Osteocyte (in vitro differentiated cells): Measurements from ENCODE around the gene EFNA5. TPM values are rescaled to one million over a fixed set of nuclear protein-coding genes. Genes with fewer than 3 reads are reported as not detected.
A peak's percentile ranks its signal among the peaks of the same experiment; 100 is the strongest.

ENCODE experiments used
- DNase-seq: peaks from one replicate; pipeline ENCODE4 v3.0.0; 2021; ENCODE audit warnings: mixed read lengths; ENCODE audit not compliant: unreplicated experiment; ENCODE audit errors: extremely low spot score
- H3K27ac Mint-ChIP-seq: one replicate; pipeline ENCODE4 v1.8.0; 2021; ENCODE audit warnings: mild to moderate bottlenecking, mixed read lengths; ENCODE audit not compliant: unreplicated experiment
- H3K27me3 Mint-ChIP-seq: one replicate; pipeline ENCODE4 v1.8.0; 2021; ENCODE audit warnings: mixed read lengths; ENCODE audit not compliant: unreplicated experiment
- H3K36me3 Mint-ChIP-seq: one replicate; pipeline ENCODE4 v1.8.0; 2021; ENCODE audit warnings: mixed read lengths; ENCODE audit not compliant: unreplicated experiment
- H3K4me1 Mint-ChIP-seq: one replicate; pipeline ENCODE4 v1.8.0; 2021; ENCODE audit warnings: mixed read lengths; ENCODE audit not compliant: unreplicated experiment
- H3K4me3 Mint-ChIP-seq: one replicate; pipeline ENCODE4 v1.8.0; 2021; ENCODE audit warnings: mild to moderate bottlenecking, moderate library complexity, mixed read lengths; ENCODE audit not compliant: unreplicated experiment
- H3K9me3 Mint-ChIP-seq: one replicate; pipeline ENCODE4 v1.8.0; 2021; ENCODE audit warnings: mixed read lengths; ENCODE audit not compliant: unreplicated experiment
- CTCF ChIP-seq: fragments of 200-600 bp; sonication (generic); IDR thresholded peaks from 2 replicates; pipeline ENCODE4 v1.5.0; 2021; ENCODE audit warnings: antibody characterized with exemption, mild to moderate bottlenecking, moderate library complexity
- total RNA-seq: library from RNA; stranded (reverse); gene quantifications from 2 replicates; pipeline ENCODE4 v1.2.1, GENCODE V29; 2021

Gene EFNA5
- total RNA-seq, 1 donor from 2014 or later, result 34.2 TPM

GRCh38 chr5:107636068-107636467, 34.7 kb downstream of the EFNA5 start:
- no peak for TF ChIP-seq CTCF
- peaks cover 40% of the 10 kb centered on the region for H3K4me1 Mint-ChIP-seq
- no peaks in the 10 kb centered on the region for H3K36me3 Mint-ChIP-seq
- no peak overlapping the region for H3K27ac Mint-ChIP-seq
- no peak overlapping the region for H3K4me3 Mint-ChIP-seq
- no peaks in the 10 kb centered on the region for H3K27me3 Mint-ChIP-seq
- no peaks in the 10 kb centered on the region for H3K9me3 Mint-ChIP-seq
- DNase-seq, result no peak

GRCh38 chr5:107634981-107635848, 35.5 kb downstream of the EFNA5 start:
- Mint-ChIP-seq H3K4me3 (peak overlapping the region; percentile 50), H3K27me3 (no peaks in the 10 kb centered on the region), H3K9me3 (no peaks in the 10 kb centered on the region), H3K27ac (peak overlapping the region; percentile 76), H3K4me1 (peaks cover 40% of the 10 kb centered on the region), H3K36me3 (no peaks in the 10 kb centered on the region)
- no peak for DNase-seq
- TF ChIP-seq CTCF, result no peak

- Mint-ChIP-seq H3K27me3 (no peaks in the 10 kb centered on the region), H3K4me1 (peaks cover 40% of the 10 kb centered on the region), H3K27ac (peak overlapping the region; percentile 50), H3K9me3 (no peaks in the 10 kb centered on the region), H3K4me3 (no peak overlapping the region), H3K36me3 (no peaks in the 10 kb centered on the region)
- TF ChIP-seq CTCF, result no peak
- no peak for DNase-seq
Observed at GRCh38 chr5:107633171-107633901, 37.4 kb downstream of the EFNA5 start.

- no peaks in the 10 kb centered on the region for H3K27me3 Mint-ChIP-seq
- peaks cover 40% of the 10 kb centered on the region for H3K4me1 Mint-ChIP-seq
- TF ChIP-seq CTCF, result no peak
- H3K27ac Mint-ChIP-seq, result no peak overlapping the region
- no peak for DNase-seq
- H3K4me3 Mint-ChIP-seq, result no peak overlapping the region
- no peaks in the 10 kb centered on the region for H3K36me3 Mint-ChIP-seq
- H3K9me3 Mint-ChIP-seq, result no peaks in the 10 kb centered on the region
Observed at GRCh38 chr5:107631805-107632362, 38.9 kb downstream of the EFNA5 start.

- Mint-ChIP-seq H3K9me3 (no peaks in the 10 kb centered on the region), H3K4me3 (no peak overlapping the region), H3K36me3 (no peaks in the 10 kb centered on the region), H3K27ac (no peak overlapping the region), H3K4me1 (peaks cover 26% of the 10 kb centered on the region), H3K27me3 (no peaks in the 10 kb centered on the region)
- DNase-seq, result no peak
- no peak for TF ChIP-seq CTCF
Observed at GRCh38 chr5:107630184-107630583, 40.6 kb downstream of the EFNA5 start.
